Right lobe of liver (tissue), 6 donors: Measurements from ENCODE around the gene IDUA. TPM values are rescaled to one million over a fixed set of nuclear protein-coding genes. Genes with fewer than 3 reads are reported as not detected.
"Not testable (repeated sequence)": the region's sequence is repeated elsewhere in the genome, so short reads cannot be mapped to it uniquely, and the experiment has no call there.

Experiments used
- ATAC-seq, 4 donors: fragments of 200-7000 bp; cut with Tn5 transposase; one replicate each; pipeline ENCODE4 v1.9.1; 2020; ENCODE audit warnings: mild to moderate bottlenecking in 4 of 4, moderate library complexity in 4 of 4
- DNase-seq, 3 donors: peaks; one replicate each; pipeline ENCODE4 v3.0.0-alpha.2; 2020
- H3K27ac ChIP-seq, 3 donors: fragments of 200-600 bp; one replicate each; pipeline ENCODE4 v1.8.0; 2022
- H3K27me3 ChIP-seq, 2 donors: fragments of 200-600 bp; one replicate each; pipeline ENCODE4 v1.8.0; 2022
- H3K36me3 ChIP-seq, 4 donors: fragments of 200-600 bp; sonication (generic) in 1 of 4; one replicate each; pipeline versions ENCODE4 v1.5.1 to v1.8.0; 2017 to 2022; ENCODE audit warnings: control low read depth in 1 of 4
- H3K4me1 ChIP-seq, 4 donors: fragments of 200-600 bp; sonication (generic) in 1 of 4; one replicate each; pipeline versions ENCODE4 v1.5.1 to v1.8.0; 2017 to 2022; ENCODE audit warnings: control low read depth in 1 of 4
- H3K4me3 ChIP-seq, 3 donors: fragments of 200-600 bp; one replicate each; pipeline ENCODE4 v1.8.0; 2022
- H3K9me3 ChIP-seq, 4 donors: fragments of 200-600 bp; sonication (generic) in 1 of 4; one replicate each; pipeline versions ENCODE4 v1.5.1 to v1.8.0; 2017 to 2022; ENCODE audit warnings: control low read depth in 1 of 4
- CTCF ChIP-seq, 4 donors: fragments of 200-600 bp in 3 of 4; fragments of 450-650 bp in 1 of 4; IDR thresholded peaks; one replicate each; pipeline versions ENCODE4 v1.5.1 to v1.8.0; 2016 to 2022; ENCODE audit warnings: antibody characterized with exemption in 4 of 4, mild to moderate bottlenecking in 2 of 4
- POLR2A ChIP-seq: fragments of 450-650 bp; IDR thresholded peaks from one replicate; pipeline ENCODE4 v1.6.1; 2017; ENCODE audit warnings: antibody characterized with exemption, mild to moderate bottlenecking
- WGBS: methylation state at CpG from one replicate; pipeline ENCODE4 v1.1.6; 2018; ENCODE audit warnings: low coverage, low lambda C conversion rate; ENCODE audit not compliant: insufficient coverage; ENCODE audit errors: missing lambda C conversion rate; 5-methylcytosine and 5-hydroxymethylcytosine counted together
- intact Hi-C, 2 donors: fragments of 100-400 bp; cut with DNase I; formaldehyde crosslinking; loops; one replicate each; pipeline versions ENCODE4 v1.11.2 to v1.14.1; 2022
- total RNA-seq, 6 experiments: library from RNA; depleted of rRNA in 2 of 6; stranded (reverse); fragments of >200 nt in 2 of 6; fragmentation: NEBNext Ultra II Directional in 3 of 6; extraction: Animal tissue kit (Norgen Biotek cat#: 25700) in 3 of 6; gene quantifications; one replicate each; pipeline versions ENCODE4 v1.1.0 to v1.2.4, GENCODE V29; 2016 to 2023
- donor health status: DM: no; HTN: yes; CAD: no.
- donor health status: DM: no; HTN: no; CAD: no.
- donor health status: DM: no; HTN: no; CAD: no.
- donor health status: DM: no; HTN: yes; CAD: no.
- donor health status: DM: no; HTN: yes; CAD: no.

The IDUA gene
- total RNA-seq, 6 experiments from 2014 or later = 4.7 to 15.1 (median 11.0) TPM

- ATAC-seq = no peak
- 40% methylated on average over 14 of the region's 24 CpGs for WGBS
- intact Hi-C loops = no loop called here
- Histone ChIP-seq H3K36me3 (no peaks in the 10 kb centered on the region), H3K9me3 (no peaks in the 10 kb centered on the region), H3K27ac (no peak overlapping the region), H3K27me3 (peaks cover 0 to 4% of the 10 kb centered on the region in 2 donors), H3K4me3 (no peak overlapping the region), H3K4me1 (no peaks in the 10 kb centered on the region)
- TF ChIP-seq CTCF (IDR thresholded peaks at IDR 0.05) (no peak), POLR2A (no peak)
- DNase-seq = peak in 1 of 3 donors; percentile 27
Observed at GRCh38 chr4:1053080-1053661, 66.3 kb downstream of the IDUA start.

GRCh38 chr4:1053891-1054290 is 67.0 kb downstream of the IDUA start:
- peak in 2 of 3 donors; percentile 20 to 21 for DNase-seq
- H3K27me3 ChIP-seq, intact Hi-C loops, H3K36me3 ChIP-seq, H3K9me3 ChIP-seq, H3K4me3 ChIP-seq, ATAC-seq, H3K4me1 ChIP-seq, H3K27ac ChIP-seq: not testable (repeated sequence)
- WGBS = 33% methylated on average over 3 of the region's 7 CpGs

Other genes with a start within 250 kb of the IDUA start
- 1 to 10 TPM in 5 of 6 experiments, under 1 TPM in 1; 0.86 to 3.7 (median 2.4) TPM for gene CPLX1, start 160.9 kb upstream of the IDUA start, total RNA-seq
- 10 to 100 TPM; 53.2 to 85.0 (median 64.5) TPM for gene GAK, start 54.7 kb upstream of the IDUA start, total RNA-seq
- 10 to 100 TPM; 22.0 to 31.8 (median 23.6) TPM for gene TMEM175, start 54.6 kb upstream of the IDUA start, total RNA-seq
- gene DGKQ, start 13.5 kb upstream of the IDUA start, total RNA-seq = 10 to 100 TPM in 1 of 6 experiments, 1 to 10 TPM in 5; 4.6 to 10.5 (median 5.7) TPM
- gene SLC26A1, start 6.4 kb downstream of the IDUA start, total RNA-seq = 10 to 100 TPM in 5 of 6 experiments, 1 to 10 TPM in 1; 9.6 to 30.9 (median 23.0) TPM
- gene FGFRL1, start 24.6 kb downstream of the IDUA start, total RNA-seq = 10 to 100 TPM; 27.9 to 60.1 (median 45.7) TPM
- 1 to 10 TPM in 1 of 6 experiments, under 1 TPM in 3, not detected in 2; 0.29 to 1.2 (median 0.50) TPM for gene RNF212, start 126.5 kb downstream of the IDUA start, total RNA-seq
- 100 to 1,000 TPM in 3 of 6 experiments, 10 to 100 TPM in 3; 41.9 to 138 (median 99.9) TPM for gene SPON2, start 185.5 kb downstream of the IDUA start, total RNA-seq